Endothelial cell of umbilical vein (primary cell): ENCODE data around the gene PER3. TPM values are rescaled to one million over a fixed set of nuclear protein-coding genes. Genes with fewer than 3 reads are reported as not detected.

Experiments
- BruUV-seq: library from RNA; stranded (reverse); fragments of 400-500 nt; replicated peaks from 2 replicates; lab custom pipeline; 2021; lab: Mats Ljungman, UMichigan
- CTCF ChIA-PET: fragments of 300-600, 350-600 bp; sonication (Branson Sonifier 250); formaldehyde crosslinking; loops from one replicate; lab custom pipeline; 2021; ENCODE audit warnings: antibody characterized with exemption, inconsistent platforms; lab: Charles Lee
- POLR2A ChIA-PET: fragments of 300-600, 350-600 bp; sonication (Branson Sonifier 250); formaldehyde crosslinking; loops from one replicate; lab custom pipeline; 2021; ENCODE audit warnings: antibody characterized with exemption, inconsistent platforms; lab: Charles Lee
- DNase-seq: peaks from one replicate; pipeline ENCODE4 v3.0.0-alpha.2; 2011; ENCODE audit warnings: low read depth, low spot score
- FAIRE-seq: peaks from 2 replicates; lab custom pipeline; 2011; peaks lifted over from hg19 to GRCh38; lab: Jason Lieb, UNC
- H2AFZ ChIP-seq: 2 replicates; pipeline ENCODE4 v1.6.0; 2012; ENCODE audit warnings: low read depth, low read length, control low read depth, inconsistent platforms
- H3K27ac ChIP-seq: 2 replicates; pipeline ENCODE4 v1.5.1; 2011; ENCODE audit warnings: low read depth, mild to moderate bottlenecking, control low read depth, low read length, moderate library complexity; ENCODE audit not compliant: insufficient read depth
- H3K27me3 ChIP-seq, 2 experiments: 2 replicates each; pipeline versions ENCODE4 v1.6.0 to v1.6.1; 2011; ENCODE audit warnings: low read length in 2 of 2, mixed read lengths in 1 of 2; ENCODE audit not compliant: control insufficient read depth in 2 of 2, insufficient read depth in 2 of 2
- H3K36me3 ChIP-seq, 2 experiments: 2 replicates in 1 of 2; 3 replicates in 1 of 2; pipeline ENCODE4 v1.5.1; 2011; ENCODE audit warnings: low read length in 2 of 2, mild to moderate bottlenecking in 1 of 2, moderate library complexity in 1 of 2; ENCODE audit not compliant: control insufficient read depth in 2 of 2, insufficient read depth in 2 of 2; ENCODE audit errors: extremely low read depth in 1 of 2
- H3K4me1 ChIP-seq: 3 replicates; pipeline ENCODE4 v1.5.1; 2011; ENCODE audit warnings: mild to moderate bottlenecking, low read length; ENCODE audit not compliant: control insufficient read depth, insufficient read depth; ENCODE audit errors: extremely low read depth
- H3K4me2 ChIP-seq: 2 replicates; pipeline ENCODE4 v1.6.1; 2011; ENCODE audit warnings: low read length, control low read depth, mixed read lengths; ENCODE audit not compliant: insufficient read depth
- H3K4me3 ChIP-seq, 3 experiments: fragments of 200-600 bp in 1 of 3; sonication (generic), shearing (Covaris generic) in 1 of 3; replicated peaks in 1 of 3; 2 replicates each; pipeline ENCODE4 v1.5.1; 2011 to 2016; ENCODE audit warnings: control low read depth in 3 of 3, low read length in 3 of 3, mild to moderate bottlenecking in 2 of 3, inconsistent platforms in 1 of 3, low read depth in 1 of 3, moderate library complexity in 1 of 3; ENCODE audit not compliant: insufficient read depth in 1 of 3
- H3K79me2 ChIP-seq: 2 replicates; pipeline ENCODE4 v1.6.0; 2012; ENCODE audit warnings: low read length, inconsistent platforms; ENCODE audit not compliant: control insufficient read depth, insufficient read depth
- H3K9ac ChIP-seq: replicated peaks from 2 replicates; pipeline ENCODE3; 2011; ENCODE audit warnings: low read length, control low read depth; ENCODE audit not compliant: insufficient read depth; ENCODE audit errors: extremely low read depth
- H3K9me1 ChIP-seq: replicated peaks from 3 replicates; pipeline ENCODE4 v1.6.0; 2011; ENCODE audit warnings: mild to moderate bottlenecking, low read length; ENCODE audit not compliant: control insufficient read depth, insufficient read depth; ENCODE audit errors: extremely low read depth
- H3K9me3 ChIP-seq: replicated peaks from 2 replicates; pipeline ENCODE4 v1.5.1; 2012; ENCODE audit warnings: low read length, inconsistent platforms; ENCODE audit not compliant: control insufficient read depth, insufficient read depth
- H4K20me1 ChIP-seq: replicated peaks from 2 replicates; pipeline ENCODE3; 2011; ENCODE audit warnings: mild to moderate bottlenecking, low read length; ENCODE audit not compliant: control insufficient read depth, insufficient read depth; ENCODE audit errors: extremely low read depth
- CTCF ChIP-seq, 2 donors: IDR thresholded peaks; 1 replicate in 1 of 2; 2 replicates in 1 of 2; pipeline ENCODE4 v1.5.1; 2011; ENCODE audit warnings: low read length in 2 of 2, mild to moderate bottlenecking in 2 of 2, moderate library complexity in 2 of 2, control low read depth in 1 of 2, inconsistent platforms in 1 of 2, low read depth in 1 of 2; ENCODE audit not compliant: insufficient read depth in 1 of 2; ENCODE audit errors: extremely low read depth in 1 of 2
- FOS ChIP-seq: IDR thresholded peaks from 2 replicates; pipeline ENCODE4 v1.6.1; 2011; ENCODE audit warnings: mild to moderate bottlenecking, low read length, moderate library complexity, borderline replicate concordance; ENCODE audit not compliant: insufficient read depth
- JUN ChIP-seq: IDR thresholded peaks from 2 replicates; pipeline ENCODE4 v1.6.1; 2011; ENCODE audit warnings: borderline replicate concordance, low read depth; ENCODE audit not compliant: insufficient read length, insufficient read depth
- MYC ChIP-seq: IDR thresholded peaks from one replicate; pipeline ENCODE4 v1.6.1; 2011; ENCODE audit warnings: mild to moderate bottlenecking, low read depth, low read length
- POLR2A ChIP-seq: IDR thresholded peaks from 2 replicates; pipeline ENCODE4 v1.6.1; 2012; ENCODE audit warnings: low read depth, mild to moderate bottlenecking, control low read depth, low read length
- dilution Hi-C: fragments of 300-500 bp; cut with MboI; formaldehyde crosslinking; loops from one replicate; pipeline ENCODE4 v1.15.0; 2019; ENCODE audit warnings: low sequenced_read_pairs; ENCODE audit not compliant: extremely low pct_ligation_motif_present
- intact Hi-C: fragments of 100-400 bp; cut with micrococcal nuclease; formaldehyde crosslinking; loops from one replicate; pipeline ENCODE4 v1.10.0; 2022
- polyA plus RNA-seq, 4 experiments: library from polyadenylated mRNA; depleted of rRNA in 3 of 4; stranded (reverse) in 3 of 4; unstranded in 1 of 4; fragments of >200 nt; gene quantifications; 2 replicates each; pipeline versions ENCODE4 v1.2.1 to v1.2.3, GENCODE V29; 2011 to 2012; ENCODE audit warnings: missing spikeins in 1 of 4
- total RNA-seq: library from RNA; stranded (reverse); gene quantifications from 2 replicates; pipeline ENCODE4 v1.2.3, GENCODE V29; 2021
- TF ChIP-seq, protein P1 (sequence below): IDR thresholded peaks from 2 replicates; pipeline ENCODE4 v1.6.1; 2011; ENCODE audit not compliant: insufficient read depth, insufficient read length

Gene PER3
- total and polyA plus RNA-seq, 2 donors (not counting 3 experiments of a cell fraction or from before 2014, with no cell fraction given) = 2.5 to 2.6 TPM

DNA sequence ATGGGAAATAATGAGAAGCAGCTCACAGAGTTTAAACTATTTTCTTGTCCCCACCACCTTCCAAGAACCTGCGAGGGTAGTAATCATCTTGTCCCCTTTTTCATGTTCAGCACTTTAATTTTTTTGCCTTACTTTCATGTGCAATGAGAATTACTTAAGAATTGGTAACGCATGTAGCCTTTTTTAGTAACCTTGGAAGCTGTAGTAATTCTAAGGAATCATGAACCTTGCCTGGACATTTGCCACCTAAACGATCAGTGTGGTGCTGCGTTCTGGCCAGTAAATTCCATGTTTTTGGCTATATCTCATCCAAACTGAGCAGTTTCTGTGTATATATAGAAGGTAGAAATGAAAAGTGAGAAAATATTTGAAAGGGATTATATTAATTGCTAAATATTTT, 16.9 kb upstream of the PER3 start:
- H3K36me3 ChIP-seq = no peaks in the 10 kb centered on the region
- no peak for DNase-seq
- H3K27ac ChIP-seq = no peak overlapping the region
- H3K9me3 ChIP-seq = no peaks in the 10 kb centered on the region
- no peak for TF ChIP-seq MYC
- no peak for TF ChIP-seq CTCF (IDR thresholded peaks at IDR 0.05; ENCODE audit: extremely low read depth in 1 of 2, insufficient read depth in 1 of 2, low read depth in 1 of 2, low read length in 2 of 2)
- TF ChIP-seq JUN = no peak
- TF ChIP-seq FOS = no peak
- TF ChIP-seq POLR2A = no peak
- TF ChIP-seq, protein P1, sequence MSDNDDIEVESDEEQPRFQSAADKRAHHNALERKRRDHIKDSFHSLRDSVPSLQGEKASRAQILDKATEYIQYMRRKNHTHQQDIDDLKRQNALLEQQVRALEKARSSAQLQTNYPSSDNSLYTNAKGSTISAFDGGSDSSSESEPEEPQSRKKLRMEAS = no peak
- intact Hi-C loops = loop anchor here (10.0 kb wide), 1 partner anchor 222 kb away; no protein-coding TSS in a partner anchor
- no peak overlapping the region for H2AFZ ChIP-seq
- H3K9me1 ChIP-seq = no peaks in the 10 kb centered on the region
- no peaks in the 10 kb centered on the region for H4K20me1 ChIP-seq
- H3K9ac ChIP-seq = no peak overlapping the region
- no peak overlapping the region for H3K4me3 ChIP-seq
- dilution Hi-C loops = no loop called here
- peaks cover 9% of the 10 kb centered on the region for H3K4me1 ChIP-seq
- ChIA-PET CTCF (interaction anchor here (1.1 to 2.7 kb wide), 2 partner anchors 15 to 99 kb away, joined by 4 to 13 read pairs; no protein-coding TSS in a partner anchor), POLR2A (no interaction called here)
- no peaks in the 10 kb centered on the region for H3K27me3 ChIP-seq
- peaks cover 8% of the 10 kb centered on the region for H3K79me2 ChIP-seq
- H3K4me2 ChIP-seq = no peak overlapping the region
- no peak for FAIRE-seq
- no TSS peak for BruUV-seq
